K562 (cell line): ENCODE data around the gene DYNC1I2. TPM values are rescaled to one million over a fixed set of nuclear protein-coding genes. Genes with fewer than 3 reads are reported as not detected.

Experiments used
- ATAC-seq: fragments of 200-7000 bp; cut with Tn5 transposase; 3 replicates; pipeline ENCODE4 v1.9.1; 2020; ENCODE audit warnings: moderate library complexity
- BruUV-seq: library from RNA; stranded (reverse); fragments of 400-500 nt; replicated peaks from 2 replicates; lab custom pipeline; 2021; lab: Mats Ljungman, UMichigan
- CTCF ChIA-PET: fragments of 300-600 bp; formaldehyde crosslinking; extraction: SDS; loops from one replicate; lab custom pipeline; 2021; ENCODE audit warnings: low intra/inter-chr PET ratio; lab: Yijun Ruan, JAX
- POLR2A ChIA-PET: fragments of 300-600, 350-650 bp; sonication (Branson Sonifier 250); formaldehyde crosslinking; extraction: SDS; loops from one replicate; lab custom pipeline; 2021; ENCODE audit warnings: antibody characterized with exemption, inconsistent platforms; lab: Yijun Ruan, JAX
- DNase-seq, 4 experiments: peaks; one replicate each; pipeline versions ENCODE4 v3.0.0 to v3.0.0-alpha.2; 2011 to 2018; ENCODE audit warnings: low spot score in 3 of 4, mixed read lengths in 3 of 4; ENCODE audit errors: extremely low read depth in 1 of 4
- FAIRE-seq: peaks from 2 replicates; lab custom pipeline; 2011; peaks lifted over from hg19 to GRCh38; lab: Jason Lieb, UNC
- H2AFZ ChIP-seq: 2 replicates; pipeline ENCODE4 v1.6.0; 2011; ENCODE audit warnings: low read depth, low read length, control low read depth, inconsistent platforms
- H3K27ac ChIP-seq: fragments of 200-600 bp; 3 replicates; pipeline ENCODE4 v1.8.0; 2011; ENCODE audit warnings: low read depth, mild to moderate bottlenecking, control low read depth, inconsistent platforms, low read length, moderate library complexity, mixed read lengths; ENCODE audit errors: extremely low read depth
- H3K27me3 ChIP-seq, 2 experiments: fragments of 300-600 bp in 1 of 2; 2 replicates in 1 of 2; 3 replicates in 1 of 2; pipeline versions ENCODE4 v1.6.0 to v1.8.0; 2011; ENCODE audit warnings: inconsistent platforms in 2 of 2, low read length in 2 of 2, mild to moderate bottlenecking in 1 of 2, mixed read lengths in 1 of 2, moderate library complexity in 1 of 2; ENCODE audit not compliant: control insufficient read depth in 2 of 2, insufficient read depth in 2 of 2
- H3K36me3 ChIP-seq: fragments of 300-600 bp; 3 replicates; pipeline ENCODE4 v1.8.0; 2011; ENCODE audit warnings: mild to moderate bottlenecking, low read length, inconsistent platforms; ENCODE audit not compliant: control insufficient read depth, insufficient read depth
- H3K4me1 ChIP-seq, 2 experiments: fragments of 200-600 bp in 1 of 2; replicated peaks in 1 of 2; 2 replicates in 1 of 2; 3 replicates in 1 of 2; pipeline versions ENCODE4 v1.5.1 to v1.8.0; 2011; ENCODE audit warnings: inconsistent platforms in 2 of 2, low read length in 2 of 2, mild to moderate bottlenecking in 1 of 2, mixed read lengths in 1 of 2, moderate library complexity in 1 of 2; ENCODE audit not compliant: control insufficient read depth in 2 of 2, insufficient read depth in 2 of 2
- H3K4me2 ChIP-seq: 2 replicates; pipeline ENCODE4 v1.6.1; 2011; ENCODE audit warnings: low read length, control low read depth, inconsistent platforms, mixed read lengths; ENCODE audit not compliant: insufficient read depth
- H3K4me3 ChIP-seq: fragments of 200-600 bp; sonication (generic), shearing (Covaris generic); 2 replicates; pipeline ENCODE4 v1.5.1; 2016; ENCODE audit warnings: control low read depth, inconsistent platforms
- H3K79me2 ChIP-seq: fragments of 200-600 bp; 3 replicates; pipeline ENCODE4 v1.8.0; 2011; ENCODE audit warnings: low read length, inconsistent platforms; ENCODE audit not compliant: control insufficient read depth, insufficient read depth
- H3K9ac ChIP-seq, 2 experiments: 2 replicates each; pipeline versions ENCODE4 v1.6.0 to v1.6.1; 2011; ENCODE audit warnings: low read depth in 2 of 2, low read length in 2 of 2, control low read depth in 1 of 2, inconsistent platforms in 1 of 2, mild to moderate bottlenecking in 1 of 2, mixed read lengths in 1 of 2; ENCODE audit not compliant: insufficient read depth in 1 of 2
- H3K9me1 ChIP-seq: one replicate; pipeline ENCODE4 v1.6.0; 2011; ENCODE audit warnings: inconsistent platforms, mild to moderate bottlenecking, low read length, moderate library complexity; ENCODE audit not compliant: control insufficient read depth, insufficient read depth
- H3K9me3 ChIP-seq: replicated peaks from 2 replicates; pipeline ENCODE4 v1.5.1; 2011; ENCODE audit warnings: low read depth, low read length, inconsistent platforms; ENCODE audit not compliant: control insufficient read depth, insufficient read depth
- H4K20me1 ChIP-seq: replicated peaks from 2 replicates; pipeline ENCODE4 v1.6.1; 2011; ENCODE audit warnings: low read length, inconsistent platforms, mixed read lengths; ENCODE audit not compliant: control insufficient read depth, insufficient read depth
- CREB1 ChIP-seq, 2 experiments: sonication (generic) in 1 of 2; formaldehyde crosslinking in 1 of 2; IDR thresholded peaks; 2 replicates each; pipeline versions ENCODE4 v1.6.1 to v1.8.0; 2012 to 2022; ENCODE audit warnings: inconsistent platforms in 1 of 2, mild to moderate bottlenecking in 1 of 2, missing genetic modification reagents in 1 of 2, moderate library complexity in 1 of 2
- MECOM ChIP-seq: fragments of 250-450 bp; sonication (Bioruptor Pico); IDR thresholded peaks from 2 replicates; pipeline ENCODE4 v1.8.0; 2022; ENCODE audit warnings: inconsistent platforms
- NFE2L1 ChIP-seq: fragments of 450-650 bp; IDR thresholded peaks from 2 replicates; pipeline ENCODE4 v1.6.1; 2016; ENCODE audit warnings: missing genetic modification characterization, low read depth, mild to moderate bottlenecking, missing compliant biosample characterization, moderate library complexity, borderline replicate concordance
- PKNOX1 ChIP-seq: fragments of 450-650 bp; IDR thresholded peaks from 2 replicates; pipeline ENCODE4 v1.6.1; 2016
- RBM25 ChIP-seq: fragments of 200-400 bp; formaldehyde crosslinking; IDR thresholded peaks from 2 replicates; pipeline ENCODE4 v1.6.1; 2018; ENCODE audit warnings: low read length, low read depth, moderate library complexity; ENCODE audit not compliant: severe bottlenecking
- VEZF1 ChIP-seq: fragments of 200-800 bp; sonication (Bioruptor generic); IDR thresholded peaks from 2 replicates; pipeline ENCODE4 v1.6.1; 2017; ENCODE audit warnings: missing genetic modification characterization, missing compliant biosample characterization
- ZFPM2 ChIP-seq: fragments of 250-450 bp; sonication (Bioruptor Pico); IDR thresholded peaks from 2 replicates; pipeline ENCODE4 v1.5.1; 2022; ENCODE audit warnings: mild to moderate bottlenecking
- ZNF224 ChIP-seq: sonication (generic); formaldehyde crosslinking; IDR thresholded peaks from 2 replicates; pipeline ENCODE4 v1.8.0; 2022; ENCODE audit warnings: mild to moderate bottlenecking, missing genetic modification reagents
- in situ Hi-C: fragments of 300-500 bp; cut with MboI; formaldehyde crosslinking; loops from 4 replicates; pipeline ENCODE4 v1.15.0; 2018; ENCODE audit warnings: inconsistent platforms, mixed read lengths
- intact Hi-C: fragments of 100-400 bp; cut with micrococcal nuclease; formaldehyde crosslinking; loops from 2 replicates; pipeline ENCODE4 v1.14.2; 2022
- polyA plus RNA-seq, 8 experiments: library from polyadenylated mRNA; depleted of rRNA in 4 of 8; stranded (reverse) in 5 of 8; unstranded in 3 of 8; fragments of >200 nt; fragmentation: Nextera tagmentation in 2 of 8; fragmentation: Illumina TruSeq in 1 of 8; extraction: Ambion mirVana in 2 of 8; extraction: Trizol in 1 of 8; gene quantifications; 2 replicates each; pipeline versions ENCODE4 v1.2.1 to v1.2.3, GENCODE V29; 2011 to 2014; ENCODE audit warnings: inconsistent platforms in 1 of 8, missing spikeins in 1 of 8
- total RNA-seq, 7 experiments: library from RNA; depleted of rRNA in 6 of 7; stranded (reverse); fragments of >200 nt in 6 of 7; fragmentation: Illumina TruSeq in 2 of 7; extraction: Trizol in 2 of 7; gene quantifications; 2 replicates each; pipeline versions ENCODE4 v1.2.1 to v1.2.3, GENCODE V29; 2011 to 2021; ENCODE audit warnings: low replicate concordance in 1 of 7
- TF ChIP-seq, protein P1 (sequence below), 2 experiments: fragments of 450-650 bp; IDR thresholded peaks; 2 replicates each; pipeline ENCODE4 v1.6.1; 2018; ENCODE audit warnings: mild to moderate bottlenecking in 2 of 2, low read depth in 1 of 2; ENCODE audit not compliant: partially characterized antibody in 2 of 2
- TF ChIP-seq, protein P2 (sequence below): sonication (generic); formaldehyde crosslinking; IDR thresholded peaks from 2 replicates; pipeline ENCODE4 v1.8.0; 2022; ENCODE audit warnings: mild to moderate bottlenecking, low read depth, missing genetic modification reagents
- TF ChIP-seq, protein P3 (sequence below): fragments of 450-650 bp; IDR thresholded peaks from 2 replicates; pipeline ENCODE4 v1.6.1; 2017; ENCODE audit warnings: mild to moderate bottlenecking, moderate library complexity

DYNC1I2 gene
- total and polyA plus RNA-seq, 9 of the 15 experiments (the other 6 are each of a cell fraction or from before 2014, with no cell fraction given) = 59.1 to 204 (median 100) TPM

DNA sequence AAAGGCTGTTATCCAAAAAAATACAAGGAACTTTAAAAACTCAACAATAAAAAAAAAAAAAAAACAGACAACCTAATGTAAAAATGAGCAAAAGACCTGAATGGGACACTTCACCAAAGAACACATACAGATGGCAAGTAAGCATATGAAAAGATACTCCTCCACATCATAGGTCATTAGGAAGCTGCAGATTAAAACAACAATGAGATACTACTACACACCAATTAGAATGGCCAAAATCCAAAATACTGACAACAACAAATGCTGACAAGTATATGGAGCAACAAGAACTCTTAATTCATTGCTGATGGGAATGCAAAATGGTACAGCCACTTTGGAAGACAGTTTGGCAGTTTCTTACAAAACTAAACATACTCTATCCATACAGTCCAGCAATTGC is 84.2 kb downstream of the DYNC1I2 start:
- Histone ChIP-seq H3K36me3 (no peaks in the 10 kb centered on the region), H4K20me1 (no peaks in the 10 kb centered on the region), H3K27me3 (no peaks in the 10 kb centered on the region), H3K9me1 (no peaks in the 10 kb centered on the region), H3K4me2 (no peak overlapping the region), H2AFZ (no peak overlapping the region), H3K79me2 (no peaks in the 10 kb centered on the region), H3K9ac (no peak overlapping the region), H3K9me3 (peaks cover 1% of the 10 kb centered on the region; the same call in 1 of the 2 replicates), H3K4me1 (no peaks in the 10 kb centered on the region), H3K27ac (no peak overlapping the region), H3K4me3 (no peak overlapping the region)
- intact Hi-C loops (no loop called here), in situ Hi-C loops (no loop called here)
- ChIA-PET CTCF (no interaction called here), POLR2A (no interaction called here)
- ATAC-seq (no peak), FAIRE-seq (no peak), DNase-seq (no peak)
- BruUV-seq = no TSS peak
- no peak for TF ChIP-seq NFE2L1 (tag)
- peak; percentile 22 for TF ChIP-seq RBM25
- no peak for TF ChIP-seq MECOM (CRISPR knock-in tag)
- TF ChIP-seq, protein P1, sequence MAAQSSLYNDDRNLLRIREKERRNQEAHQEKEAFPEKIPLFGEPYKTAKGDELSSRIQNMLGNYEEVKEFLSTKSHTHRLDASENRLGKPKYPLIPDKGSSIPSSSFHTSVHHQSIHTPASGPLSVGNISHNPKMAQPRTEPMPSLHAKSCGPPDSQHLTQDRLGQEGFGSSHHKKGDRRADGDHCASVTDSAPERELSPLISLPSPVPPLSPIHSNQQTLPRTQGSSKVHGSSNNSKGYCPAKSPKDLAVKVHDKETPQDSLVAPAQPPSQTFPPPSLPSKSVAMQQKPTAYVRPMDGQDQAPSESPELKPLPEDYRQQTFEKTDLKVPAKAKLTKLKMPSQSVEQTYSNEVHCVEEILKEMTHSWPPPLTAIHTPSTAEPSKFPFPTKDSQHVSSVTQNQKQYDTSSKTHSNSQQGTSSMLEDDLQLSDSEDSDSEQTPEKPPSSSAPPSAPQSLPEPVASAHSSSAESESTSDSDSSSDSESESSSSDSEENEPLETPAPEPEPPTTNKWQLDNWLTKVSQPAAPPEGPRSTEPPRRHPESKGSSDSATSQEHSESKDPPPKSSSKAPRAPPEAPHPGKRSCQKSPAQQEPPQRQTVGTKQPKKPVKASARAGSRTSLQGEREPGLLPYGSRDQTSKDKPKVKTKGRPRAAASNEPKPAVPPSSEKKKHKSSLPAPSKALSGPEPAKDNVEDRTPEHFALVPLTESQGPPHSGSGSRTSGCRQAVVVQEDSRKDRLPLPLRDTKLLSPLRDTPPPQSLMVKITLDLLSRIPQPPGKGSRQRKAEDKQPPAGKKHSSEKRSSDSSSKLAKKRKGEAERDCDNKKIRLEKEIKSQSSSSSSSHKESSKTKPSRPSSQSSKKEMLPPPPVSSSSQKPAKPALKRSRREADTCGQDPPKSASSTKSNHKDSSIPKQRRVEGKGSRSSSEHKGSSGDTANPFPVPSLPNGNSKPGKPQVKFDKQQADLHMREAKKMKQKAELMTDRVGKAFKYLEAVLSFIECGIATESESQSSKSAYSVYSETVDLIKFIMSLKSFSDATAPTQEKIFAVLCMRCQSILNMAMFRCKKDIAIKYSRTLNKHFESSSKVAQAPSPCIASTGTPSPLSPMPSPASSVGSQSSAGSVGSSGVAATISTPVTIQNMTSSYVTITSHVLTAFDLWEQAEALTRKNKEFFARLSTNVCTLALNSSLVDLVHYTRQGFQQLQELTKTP (IDR thresholded peaks at IDR 0.05; ENCODE audit: low read depth in 1 of 2, partially characterized antibody in 2 of 2) = peak in 1 of 2 experiments; percentile 97
- TF ChIP-seq, protein P2, sequence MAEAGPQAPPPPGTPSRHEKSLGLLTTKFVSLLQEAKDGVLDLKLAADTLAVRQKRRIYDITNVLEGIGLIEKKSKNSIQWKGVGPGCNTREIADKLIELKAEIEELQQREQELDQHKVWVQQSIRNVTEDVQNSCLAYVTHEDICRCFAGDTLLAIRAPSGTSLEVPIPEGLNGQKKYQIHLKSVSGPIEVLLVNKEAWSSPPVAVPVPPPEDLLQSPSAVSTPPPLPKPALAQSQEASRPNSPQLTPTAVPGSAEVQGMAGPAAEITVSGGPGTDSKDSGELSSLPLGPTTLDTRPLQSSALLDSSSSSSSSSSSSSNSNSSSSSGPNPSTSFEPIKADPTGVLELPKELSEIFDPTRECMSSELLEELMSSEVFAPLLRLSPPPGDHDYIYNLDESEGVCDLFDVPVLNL (CRISPR knock-in tag) = no peak
- TF ChIP-seq VEZF1 (CRISPR knock-in tag) = no peak
- no peak for TF ChIP-seq ZFPM2 (CRISPR knock-in tag)
- TF ChIP-seq, protein P3, sequence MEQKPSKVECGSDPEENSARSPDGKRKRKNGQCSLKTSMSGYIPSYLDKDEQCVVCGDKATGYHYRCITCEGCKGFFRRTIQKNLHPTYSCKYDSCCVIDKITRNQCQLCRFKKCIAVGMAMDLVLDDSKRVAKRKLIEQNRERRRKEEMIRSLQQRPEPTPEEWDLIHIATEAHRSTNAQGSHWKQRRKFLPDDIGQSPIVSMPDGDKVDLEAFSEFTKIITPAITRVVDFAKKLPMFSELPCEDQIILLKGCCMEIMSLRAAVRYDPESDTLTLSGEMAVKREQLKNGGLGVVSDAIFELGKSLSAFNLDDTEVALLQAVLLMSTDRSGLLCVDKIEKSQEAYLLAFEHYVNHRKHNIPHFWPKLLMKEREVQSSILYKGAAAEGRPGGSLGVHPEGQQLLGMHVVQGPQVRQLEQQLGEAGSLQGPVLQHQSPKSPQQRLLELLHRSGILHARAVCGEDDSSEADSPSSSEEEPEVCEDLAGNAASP = no peak
- TF ChIP-seq ZNF224 (CRISPR knock-in tag) = no peak
- no peak for TF ChIP-seq CREB1 (IDR thresholded peaks at IDR 0.05)
- TF ChIP-seq CREB1 (CRISPR knock-in tag; IDR thresholded peaks at IDR 0.05) = no peak
- TF ChIP-seq PKNOX1 = no peak
